ENCODE data around the gene KCNG2.

KCNG2 gene

DNA sequence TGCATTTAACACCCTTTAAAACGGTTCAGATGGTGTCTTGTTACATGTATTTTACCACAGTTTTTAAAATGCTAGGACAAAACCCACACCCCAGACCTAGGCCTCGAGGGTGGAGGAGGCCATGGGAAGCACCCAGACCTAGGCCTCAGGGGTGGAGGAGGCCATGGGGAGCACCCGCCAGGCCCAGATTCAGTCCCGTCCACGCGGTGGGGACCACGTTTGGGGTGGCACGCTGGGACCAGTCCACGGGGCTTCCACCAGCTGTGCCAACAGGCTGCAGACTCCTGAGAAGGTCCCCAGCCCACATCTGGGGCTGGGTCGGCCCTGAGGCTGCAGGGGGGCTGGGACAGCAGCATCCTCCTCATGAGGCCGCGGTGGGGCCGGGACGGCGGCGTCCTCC is 90.3 kb downstream of the KCNG2 start:
- Mint-ChIP-seq H3K4me3 (no peak overlapping the region), H3K36me3 (ENCODE audit: low read depth) (no peaks in the 10 kb centered on the region)

GRCh38 chr18:79889569-79889968 is 91.8 kb downstream of the KCNG2 start:
- DNase-seq, result no peak
- H3K4me1 Mint-ChIP-seq, result peaks cover 8% of the 10 kb centered on the region
- peaks cover 47% of the 10 kb centered on the region for H3K9me3 Mint-ChIP-seq
- ATAC-seq, result no peak
- no peak overlapping the region for H3K4me3 Mint-ChIP-seq
- no peaks in the 10 kb centered on the region for H3K36me3 Mint-ChIP-seq (ENCODE audit: low read depth)
- no peak overlapping the region for H3K27ac Mint-ChIP-seq
- H3K27me3 Mint-ChIP-seq, result no peaks in the 10 kb centered on the region

More for the DNA sequence above, 90.3 kb downstream of the KCNG2 start:
- Mint-ChIP-seq H3K27me3 (no peaks in the 10 kb centered on the region), H3K4me1 (peaks cover 8% of the 10 kb centered on the region), H3K27ac (no peak overlapping the region), H3K9me3 (peaks cover 34% of the 10 kb centered on the region)
- ATAC-seq, result no peak
- DNase-seq, result no peak

- H3K4me3 Mint-ChIP-seq, result no peak overlapping the region
- peak; percentile 81 for ATAC-seq
- H3K9me3 Mint-ChIP-seq, result peaks cover 50% of the 10 kb centered on the region
- H3K36me3 Mint-ChIP-seq (ENCODE audit: low read depth), result no peaks in the 10 kb centered on the region
- H3K27ac Mint-ChIP-seq, result no peak overlapping the region
- H3K27me3 Mint-ChIP-seq, result no peaks in the 10 kb centered on the region
- H3K4me1 Mint-ChIP-seq, result peaks cover 8% of the 10 kb centered on the region
- no peak for DNase-seq
Observed at GRCh38 chr18:79890674-79891073, 92.9 kb downstream of the KCNG2 start.

- Mint-ChIP-seq H3K36me3 (ENCODE audit: low read depth) (peaks cover 12% of the 10 kb centered on the region), H3K27ac (no peak overlapping the region), H3K4me3 (no peak overlapping the region), H3K4me1 (no peaks in the 10 kb centered on the region), H3K27me3 (peaks cover 3% of the 10 kb centered on the region), H3K9me3 (peaks cover 49% of the 10 kb centered on the region)
- no peak for ATAC-seq
- no peak for DNase-seq
Observed at GRCh38 chr18:79896738-79897137, 99.0 kb downstream of the KCNG2 start.

- Mint-ChIP-seq H3K27me3 (peaks cover 3% of the 10 kb centered on the region), H3K36me3 (ENCODE audit: low read depth) (peaks cover 17% of the 10 kb centered on the region), H3K27ac (no peak overlapping the region), H3K9me3 (peaks cover 36% of the 10 kb centered on the region), H3K4me3 (no peak overlapping the region), H3K4me1 (no peaks in the 10 kb centered on the region)
- DNase-seq, result no peak
- ATAC-seq, result peak; percentile 11
Observed at GRCh38 chr18:79897940-79898625, 100.3 kb downstream of the KCNG2 start.

DNA sequence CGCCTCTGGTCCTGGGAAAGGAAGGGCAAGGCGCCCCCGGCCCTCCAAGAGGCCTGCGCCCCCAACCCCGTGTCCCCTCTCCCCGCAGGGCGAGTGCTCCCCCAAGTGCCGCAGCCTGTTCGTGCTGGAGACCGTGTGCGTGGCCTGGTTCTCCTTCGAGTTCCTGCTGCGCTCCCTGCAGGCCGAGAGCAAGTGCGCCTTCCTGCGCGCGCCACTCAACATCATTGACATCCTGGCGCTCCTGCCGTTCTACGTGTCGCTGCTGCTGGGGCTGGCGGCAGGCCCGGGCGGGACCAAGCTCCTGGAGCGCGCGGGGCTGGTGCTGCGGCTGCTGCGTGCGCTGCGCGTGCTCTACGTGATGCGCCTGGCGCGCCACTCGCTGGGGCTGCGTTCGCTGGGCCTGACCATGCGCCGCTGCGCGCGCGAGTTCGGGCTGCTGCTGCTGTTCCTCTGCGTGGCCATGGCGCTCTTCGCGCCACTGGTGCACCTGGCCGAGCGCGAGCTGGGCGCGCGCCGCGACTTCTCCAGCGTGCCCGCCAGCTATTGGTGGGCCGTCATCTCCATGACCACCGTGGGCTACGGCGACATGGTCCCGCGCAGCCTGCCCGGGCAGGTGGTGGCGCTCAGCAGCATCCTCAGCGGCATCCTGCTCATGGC is 101.3 kb downstream of the KCNG2 start:
- Mint-ChIP-seq H3K4me1 (no peaks in the 10 kb centered on the region), H3K4me3 (no peak overlapping the region), H3K27me3 (peaks cover 3% of the 10 kb centered on the region), H3K9me3 (peaks cover 26% of the 10 kb centered on the region), H3K36me3 (ENCODE audit: low read depth) (peaks cover 17% of the 10 kb centered on the region), H3K27ac (no peak overlapping the region)
- DNase-seq, result no peak
- ATAC-seq, result no peak

DNA sequence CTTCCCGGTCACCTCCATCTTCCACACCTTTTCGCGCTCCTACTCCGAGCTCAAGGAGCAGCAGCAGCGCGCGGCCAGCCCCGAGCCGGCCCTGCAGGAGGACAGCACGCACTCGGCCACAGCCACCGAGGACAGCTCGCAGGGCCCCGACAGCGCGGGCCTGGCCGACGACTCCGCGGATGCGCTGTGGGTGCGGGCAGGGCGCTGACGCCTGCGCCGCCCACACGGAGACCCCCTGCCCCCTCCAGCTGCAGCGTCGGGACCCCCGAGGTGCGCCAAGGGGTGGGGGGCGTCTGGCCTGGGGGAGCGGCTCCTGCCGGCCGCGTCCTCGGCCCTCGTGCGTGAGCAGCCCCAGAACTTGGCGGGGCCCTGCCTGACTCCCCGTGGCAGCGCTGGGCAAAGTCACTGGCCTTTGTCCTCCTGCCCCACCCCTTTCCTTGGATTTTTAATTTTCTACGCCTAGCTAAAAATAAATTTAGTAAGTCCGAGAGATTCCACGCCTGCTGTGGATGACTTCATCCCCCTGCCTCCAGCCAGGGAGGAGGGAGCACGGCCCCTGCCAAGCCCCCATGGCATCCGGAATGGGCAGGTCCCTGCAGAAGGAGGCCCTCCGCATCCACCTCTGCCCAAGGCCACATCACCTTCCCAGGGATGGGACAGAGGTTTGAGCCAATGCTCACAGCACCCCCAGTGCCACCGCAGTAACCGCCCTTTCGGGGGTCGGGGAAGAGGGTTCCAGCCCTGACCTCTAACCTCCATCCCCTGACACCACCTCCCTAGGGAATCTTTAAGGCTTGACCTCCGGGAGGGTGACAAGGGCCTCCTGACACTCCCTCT is 102.1 kb downstream of the KCNG2 start:
- no peak overlapping the region for H3K4me3 Mint-ChIP-seq
- peaks cover 17% of the 10 kb centered on the region for H3K36me3 Mint-ChIP-seq (ENCODE audit: low read depth)
- no peaks in the 10 kb centered on the region for H3K4me1 Mint-ChIP-seq
- ATAC-seq, result no peak
- H3K27me3 Mint-ChIP-seq, result peaks cover 3% of the 10 kb centered on the region
- H3K27ac Mint-ChIP-seq, result no peak overlapping the region
- DNase-seq, result no peak
- H3K9me3 Mint-ChIP-seq, result peaks cover 24% of the 10 kb centered on the region

- Mint-ChIP-seq H3K36me3 (ENCODE audit: low read depth) (peaks cover 17% of the 10 kb centered on the region), H3K27ac (no peak overlapping the region), H3K4me1 (peaks cover 4% of the 10 kb centered on the region), H3K27me3 (peaks cover 3% of the 10 kb centered on the region), H3K9me3 (peaks cover 19% of the 10 kb centered on the region), H3K4me3 (no peak overlapping the region)
- DNase-seq, result no peak
- ATAC-seq, result no peak
Observed at GRCh38 chr18:79900610-79901570, 103.2 kb downstream of the KCNG2 start.

DNA sequence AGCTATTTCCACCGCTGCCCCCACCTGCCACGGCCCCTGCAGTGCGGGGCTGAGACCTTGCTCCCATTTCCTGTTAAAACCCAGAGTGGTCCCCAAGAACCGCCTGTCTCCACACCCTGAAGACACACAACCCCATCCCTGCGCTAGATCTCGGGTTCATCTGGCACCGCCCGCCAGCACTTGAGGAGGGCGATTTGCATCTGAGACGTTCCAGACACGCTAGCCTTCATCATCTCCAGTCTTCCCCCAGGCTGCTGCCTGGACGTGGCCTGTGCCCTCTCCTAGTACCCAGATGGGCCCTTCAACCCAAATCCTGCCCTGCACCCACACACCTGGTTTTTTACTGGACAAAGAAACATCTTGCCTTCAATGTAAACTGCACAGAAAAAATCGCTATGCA is 103.9 kb downstream of the KCNG2 start:
- Mint-ChIP-seq H3K27me3 (peaks cover 3% of the 10 kb centered on the region), H3K27ac (no peak overlapping the region), H3K4me1 (peaks cover 7% of the 10 kb centered on the region), H3K4me3 (no peak overlapping the region), H3K9me3 (peaks cover 14% of the 10 kb centered on the region), H3K36me3 (ENCODE audit: low read depth) (peaks cover 17% of the 10 kb centered on the region)
- ATAC-seq, result no peak
- no peak for DNase-seq

- ATAC-seq (no peak), DNase-seq (no peak)
- no peak overlapping the region for H3K4me3 Mint-ChIP-seq
- H3K9me3 Mint-ChIP-seq, result peaks cover 9% of the 10 kb centered on the region
- peaks cover 7% of the 10 kb centered on the region for H3K4me1 Mint-ChIP-seq
- H3K27me3 Mint-ChIP-seq, result peaks cover 3% of the 10 kb centered on the region
- no peak overlapping the region for H3K27ac Mint-ChIP-seq
- peaks cover 14% of the 10 kb centered on the region for H3K36me3 Mint-ChIP-seq (ENCODE audit: low read depth)
Observed at GRCh38 chr18:79902075-79902474, 104.3 kb downstream of the KCNG2 start.

DNA sequence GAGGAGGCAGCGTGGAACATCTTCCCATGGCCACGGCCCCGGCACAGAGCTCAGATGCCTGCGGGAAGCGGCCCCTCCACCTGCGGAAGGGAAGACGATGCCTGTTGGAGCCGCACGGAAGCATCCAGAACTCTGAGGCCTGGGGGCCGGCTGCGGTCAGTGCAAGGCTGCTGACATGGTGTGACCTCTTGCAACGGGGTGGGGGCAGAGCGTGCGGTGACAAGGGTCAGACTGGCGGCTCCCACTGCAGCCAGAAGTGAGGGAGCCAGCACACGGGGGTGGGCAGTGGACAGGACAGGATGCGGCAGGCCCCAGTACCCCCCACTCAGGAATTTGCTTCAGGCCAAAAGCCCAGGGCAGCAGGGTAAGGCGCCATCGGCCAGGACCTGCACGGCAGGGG is 104.9 kb downstream of the KCNG2 start:
- ATAC-seq (no peak), DNase-seq (no peak)
- no peak overlapping the region for H3K27ac Mint-ChIP-seq
- peaks cover 11% of the 10 kb centered on the region for H3K36me3 Mint-ChIP-seq (ENCODE audit: low read depth)
- peaks cover under 1% of the 10 kb centered on the region for H3K27me3 Mint-ChIP-seq
- H3K4me3 Mint-ChIP-seq, result no peak overlapping the region
- peaks cover 7% of the 10 kb centered on the region for H3K4me1 Mint-ChIP-seq
- peaks cover 4% of the 10 kb centered on the region for H3K9me3 Mint-ChIP-seq

DNA sequence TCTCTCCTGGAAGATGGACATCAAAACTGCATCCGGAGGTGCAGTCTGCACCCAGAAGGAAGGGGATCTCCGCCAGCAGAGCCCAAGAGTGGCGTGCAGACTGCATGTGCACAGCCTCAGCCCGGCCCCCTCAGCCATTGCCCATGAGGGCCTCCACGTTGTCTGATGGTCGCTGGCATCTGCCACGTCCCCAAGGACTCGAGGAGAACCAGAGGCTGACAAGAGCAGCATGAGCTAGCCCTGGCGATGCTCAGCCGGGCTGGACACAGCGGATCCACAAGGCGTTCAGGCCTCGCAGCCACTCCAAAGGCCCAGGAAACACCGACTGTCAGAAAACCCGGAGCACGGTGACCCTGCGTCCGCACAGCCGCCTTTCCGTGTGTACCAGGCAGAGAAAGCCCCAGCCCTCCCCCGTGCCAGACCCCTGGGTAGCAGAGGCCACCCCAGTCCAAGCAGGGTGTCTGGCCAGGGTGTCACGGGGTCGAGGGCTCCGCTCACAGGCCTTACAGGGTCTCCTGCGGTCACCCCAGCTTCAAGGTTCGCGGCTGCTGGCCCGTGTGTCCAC is 105.4 kb downstream of the KCNG2 start:
- ATAC-seq (no peak), DNase-seq (no peak)
- no peak overlapping the region for H3K4me3 Mint-ChIP-seq
- H3K36me3 Mint-ChIP-seq (ENCODE audit: low read depth), result peaks cover 12% of the 10 kb centered on the region
- H3K9me3 Mint-ChIP-seq, result no peaks in the 10 kb centered on the region
- peaks cover 7% of the 10 kb centered on the region for H3K4me1 Mint-ChIP-seq
- no peaks in the 10 kb centered on the region for H3K27me3 Mint-ChIP-seq
- H3K27ac Mint-ChIP-seq, result no peak overlapping the region

GRCh38 chr18:79903787-79904356 is 106.1 kb downstream of the KCNG2 start:
- Mint-ChIP-seq H3K4me3 (no peak overlapping the region), H3K27me3 (no peaks in the 10 kb centered on the region), H3K9me3 (no peaks in the 10 kb centered on the region), H3K36me3 (ENCODE audit: low read depth) (peaks cover 18% of the 10 kb centered on the region), H3K27ac (no peak overlapping the region), H3K4me1 (peaks cover 7% of the 10 kb centered on the region)
- no peak for DNase-seq
- no peak for ATAC-seq

Measured in activated naive CD8-positive, alpha-beta T cell treated with anti-CD3 and anti-CD28 coated beads, Interleukin-2, amount 50 U/mL, for 24 hours (primary cell).